Stimulated activated CD8-positive, alpha-beta memory T cell treated with anti-CD3 and anti-CD28 coated beads, Interleukin-4, amount 100 ng/mL, for 48 hours (primary cell): Measurements from ENCODE around the gene KRTCAP2.
"Not testable (repeated sequence)": the region's sequence is repeated elsewhere in the genome, so short reads cannot be mapped to it uniquely, and the experiment has no call there.

ENCODE experiments used
- DNase-seq: peaks from one replicate; pipeline ENCODE4 v3.0.0-alpha.2; 2020

Gene KRTCAP2

DNA sequence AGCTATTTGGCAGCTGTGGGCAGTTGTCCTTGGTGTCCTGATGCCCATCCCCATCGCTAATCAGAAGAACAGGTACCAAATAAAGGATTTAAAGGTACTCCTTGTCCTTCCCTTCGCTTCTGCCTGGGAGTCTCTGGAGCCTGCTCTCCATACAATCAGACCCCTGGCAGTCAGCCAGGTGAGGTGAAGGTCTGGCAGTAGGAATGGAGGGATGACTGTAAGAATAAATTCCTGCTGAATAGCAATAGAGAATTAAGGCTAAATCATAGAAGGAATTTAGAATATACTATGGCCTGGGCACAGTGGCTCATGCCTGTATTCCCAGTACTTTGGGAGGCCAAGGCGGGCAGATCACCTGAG lies 25.4 kb upstream of the KRTCAP2 start:
- DNase-seq, result no peak

- DNase-seq, result no peak
These were observed 24.9 kb upstream of the KRTCAP2 start for GRCh38 chr1:155197901-155198546.

DNA sequence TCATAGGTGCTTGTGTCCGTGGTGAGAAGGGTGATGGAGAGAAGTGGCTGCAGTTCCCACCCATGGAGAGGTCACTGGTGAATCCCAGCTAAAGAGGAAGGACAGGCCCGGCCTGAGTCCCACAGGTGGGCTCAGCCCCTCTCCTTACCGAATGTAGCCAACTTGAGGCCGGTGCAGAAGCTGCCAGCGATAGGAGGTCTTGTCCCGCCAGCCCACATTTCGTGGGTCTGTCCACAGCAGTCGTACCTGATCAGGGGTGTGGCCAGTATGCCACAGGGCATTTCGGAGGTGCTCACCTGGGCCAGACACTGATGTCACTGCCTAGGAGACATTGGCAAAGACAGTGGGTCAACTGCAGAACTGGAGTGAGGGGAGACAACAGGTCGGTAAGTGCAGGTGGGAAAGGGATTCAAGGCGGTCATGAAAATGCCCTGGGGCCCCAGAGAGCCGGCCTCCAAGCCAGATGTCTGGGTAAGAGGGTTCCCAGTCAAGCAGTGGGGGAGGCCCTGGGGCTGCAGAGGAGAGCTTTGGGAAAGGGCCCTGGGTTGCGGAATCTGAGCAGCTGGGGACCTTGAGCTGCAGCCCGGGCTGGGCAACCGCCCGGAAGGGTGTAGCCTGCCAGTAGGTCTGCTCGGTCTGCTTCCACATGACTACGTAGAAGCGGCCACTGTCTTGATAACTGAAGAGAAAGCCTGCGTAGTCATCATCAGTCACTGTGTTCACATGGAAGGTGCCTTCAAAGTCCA lies 24.0 kb upstream of the KRTCAP2 start:
- DNase-seq, result no peak

GRCh38 chr1:155196103-155196892 lies 23.2 kb upstream of the KRTCAP2 start:
- DNase-seq, result no peak

GRCh38 chr1:155195201-155196102 lies 22.3 kb upstream of the KRTCAP2 start:
- no peak for DNase-seq

DNA sequence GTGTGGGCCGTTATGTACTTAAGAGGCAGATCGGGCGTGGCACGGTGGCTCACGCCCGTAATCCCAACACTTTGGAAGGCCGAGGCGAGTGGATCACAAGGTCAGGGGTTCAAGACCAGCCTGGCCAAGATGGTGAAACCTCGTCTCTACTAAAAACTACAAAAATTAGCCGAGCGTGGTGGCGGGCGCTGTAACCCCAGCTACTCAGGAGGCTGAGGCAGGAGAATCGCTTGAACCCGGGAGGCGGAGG lies 20.8 kb upstream of the KRTCAP2 start:
- not testable (repeated sequence) for DNase-seq

DNA sequence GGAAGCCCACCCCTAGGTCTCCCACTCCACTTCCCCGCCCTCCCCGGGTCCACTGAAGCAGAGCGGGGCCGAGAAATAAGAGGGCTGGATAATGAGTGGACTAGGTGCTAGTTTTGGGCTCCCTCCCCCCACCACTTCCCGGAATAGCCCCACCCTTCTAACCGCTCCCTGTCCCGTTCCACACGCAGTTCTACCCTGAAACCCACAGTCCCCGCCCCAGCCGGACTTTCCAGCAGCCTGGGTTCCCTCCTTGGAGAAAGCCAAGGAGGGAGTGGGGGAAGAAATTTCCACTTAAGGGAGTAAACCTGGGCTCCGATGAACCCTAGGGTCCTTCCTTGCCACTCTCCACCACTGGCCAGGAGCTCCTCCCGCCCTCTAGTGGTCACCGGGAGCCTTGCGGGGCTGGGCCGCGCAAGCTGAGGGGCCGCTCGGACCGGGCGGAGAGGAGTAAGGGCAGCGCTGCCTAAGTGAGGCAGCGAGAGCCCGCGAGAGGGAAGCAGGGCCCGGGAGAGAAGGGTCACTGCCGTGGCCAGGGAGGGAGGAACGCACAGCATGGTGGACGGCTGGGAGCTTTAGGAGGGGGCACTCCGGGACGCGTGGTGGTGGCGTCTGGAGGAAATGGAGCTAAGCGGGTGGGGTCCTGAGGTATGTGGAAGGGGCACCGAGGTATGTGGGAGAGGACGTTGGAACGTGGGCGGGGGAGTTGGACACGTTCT lies 20.3 kb upstream of the KRTCAP2 start:
- peak; percentile 89 for DNase-seq

DNA sequence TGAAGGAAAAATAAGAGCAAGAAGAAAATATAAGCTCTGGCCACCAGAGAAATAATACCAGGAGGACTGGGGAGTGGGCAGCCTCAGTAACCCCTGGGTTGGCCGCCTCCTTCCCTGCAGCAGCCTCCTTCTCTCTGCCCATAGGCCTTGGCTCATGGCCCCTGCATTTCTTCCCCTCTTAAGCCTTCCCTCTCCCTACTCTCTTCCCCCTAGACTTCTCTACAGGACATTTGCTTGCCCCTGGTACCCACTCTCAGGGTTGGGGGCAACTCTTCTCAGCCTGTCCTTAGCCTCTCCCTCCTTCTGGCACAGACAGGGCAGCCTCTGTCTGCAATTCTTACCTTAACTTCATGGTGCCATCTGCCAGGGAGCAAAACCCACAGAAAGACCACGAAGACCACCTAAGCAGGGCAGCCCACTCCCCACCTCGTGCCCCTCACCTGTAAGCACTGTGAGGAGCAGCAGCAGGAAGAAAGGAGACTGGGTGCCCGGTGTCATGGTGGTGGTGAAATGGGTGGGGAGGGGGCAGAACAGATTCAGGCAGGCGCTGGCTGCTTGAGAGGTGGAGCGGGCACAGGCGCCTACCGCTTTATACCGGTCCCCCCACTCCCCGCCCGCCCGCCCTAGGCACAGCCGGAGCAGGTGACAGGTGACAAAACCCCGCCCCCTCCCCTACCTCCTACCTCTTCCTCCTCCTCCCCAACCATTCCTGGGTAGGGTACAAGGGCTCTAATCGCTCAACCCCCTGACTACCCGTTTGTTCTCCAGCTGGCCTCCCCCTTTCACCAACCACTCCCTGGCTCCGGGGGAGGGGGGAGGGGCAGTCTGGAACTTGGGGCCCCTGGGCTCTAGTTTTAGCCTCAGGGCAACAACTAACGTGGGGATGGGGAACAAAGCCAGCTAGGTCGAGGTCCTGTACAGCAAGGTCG lies 19.5 kb upstream of the KRTCAP2 start:
- no peak for DNase-seq

DNA sequence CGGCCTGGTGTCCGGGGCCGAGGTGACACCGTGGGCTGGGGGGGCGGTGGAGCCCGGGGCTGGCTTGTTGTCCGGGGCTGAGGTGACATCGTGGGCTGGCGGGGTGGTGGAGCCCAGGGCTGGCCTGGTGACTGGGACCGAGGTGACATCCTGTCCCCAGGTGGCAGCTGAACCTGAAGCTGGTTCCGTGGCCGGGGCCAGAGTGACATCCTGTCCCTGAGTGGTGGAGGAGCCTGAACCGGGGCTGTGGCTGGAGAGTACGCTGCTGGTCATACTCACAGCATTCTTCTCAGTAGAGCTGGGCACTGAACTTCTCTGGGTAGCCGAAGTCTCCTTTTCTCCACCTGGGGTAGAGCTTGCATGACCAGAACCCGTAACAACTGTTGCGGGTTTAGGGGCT lies 18.8 kb upstream of the KRTCAP2 start:
- DNase-seq, result no peak

- DNase-seq, result not testable (repeated sequence)
These were observed 16.8 kb upstream of the KRTCAP2 start for GRCh38 chr1:155189926-155190325.

GRCh38 chr1:155188268-155188667 lies 15.2 kb upstream of the KRTCAP2 start:
- DNase-seq, result no peak

DNA sequence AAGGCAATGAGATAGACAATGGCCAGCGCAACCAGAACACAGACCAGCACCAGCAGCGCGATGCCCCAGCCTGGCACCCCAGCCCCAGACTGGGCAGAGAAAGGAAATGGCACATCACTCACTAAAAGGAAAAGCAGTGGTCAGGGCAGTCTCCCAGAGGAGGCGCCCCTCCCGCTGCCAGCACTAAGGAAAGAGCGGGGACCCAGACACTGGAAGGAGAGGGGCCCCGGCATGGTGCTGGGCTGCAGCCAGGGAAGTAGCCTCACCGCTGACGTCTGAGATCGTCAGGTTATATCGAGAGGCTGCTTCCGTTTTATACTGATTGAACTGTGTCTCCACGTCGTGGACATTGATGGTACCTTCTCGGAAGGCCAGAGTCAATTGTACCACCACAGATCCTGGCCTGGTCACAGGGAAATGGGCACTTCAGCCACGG lies 14.4 kb upstream of the KRTCAP2 start:
- no peak for DNase-seq

GRCh38 chr1:155186794-155187455 lies 13.8 kb upstream of the KRTCAP2 start:
- DNase-seq, result no peak

DNA sequence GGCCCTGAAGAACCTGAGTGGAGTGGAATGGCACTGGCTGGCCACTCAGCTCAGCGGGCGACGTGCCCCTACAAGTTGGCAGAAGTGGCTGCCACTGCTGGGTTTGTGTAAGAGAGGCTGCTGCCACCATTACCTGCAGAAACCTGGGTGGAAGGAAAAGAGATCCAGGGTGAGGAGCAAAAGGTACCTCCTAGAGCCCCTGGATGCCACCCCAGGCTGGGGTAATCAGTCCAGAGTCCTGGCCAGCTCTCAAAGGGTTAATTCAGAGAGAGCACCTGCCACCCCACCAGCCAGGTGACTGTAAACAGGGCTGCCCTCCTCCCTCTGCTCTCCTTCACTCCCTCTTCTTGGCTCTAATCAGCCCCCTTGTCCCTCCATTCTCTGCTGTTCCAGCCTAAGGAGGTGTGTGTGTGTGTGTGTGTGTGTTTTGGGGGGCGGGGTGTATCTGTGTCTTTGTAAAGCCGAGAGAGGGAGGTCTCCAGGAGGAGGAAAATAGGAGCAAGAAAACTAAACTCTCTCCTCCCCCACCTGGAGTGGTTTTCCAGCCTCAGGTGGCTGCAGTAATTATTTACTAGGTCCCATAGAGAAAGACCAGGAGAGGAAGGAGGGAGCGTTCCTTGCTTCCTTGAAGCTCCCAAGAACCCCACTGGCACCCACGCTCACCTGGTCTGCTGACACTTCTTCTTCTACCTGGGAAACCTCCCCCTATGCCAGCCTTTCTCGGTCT lies 13.1 kb upstream of the KRTCAP2 start:
- DNase-seq, result no peak

DNA sequence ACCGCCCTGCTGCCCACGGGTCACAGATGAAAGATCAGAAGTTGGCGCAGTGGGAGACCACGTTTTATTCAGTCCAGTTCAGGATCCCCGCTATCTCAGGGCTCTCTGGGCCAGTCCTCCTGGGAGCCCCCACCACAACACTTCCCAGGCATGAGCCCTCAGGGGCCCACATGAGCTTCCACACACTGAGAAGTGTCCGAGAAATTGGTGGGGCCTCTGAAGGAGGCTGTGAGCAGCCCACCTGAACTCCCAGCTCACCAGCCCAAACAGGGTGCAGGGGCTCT lies 12.6 kb upstream of the KRTCAP2 start:
- DNase-seq, result no peak

- no peak for DNase-seq
These were observed 12.0 kb upstream of the KRTCAP2 start for GRCh38 chr1:155184835-155185782.

DNA sequence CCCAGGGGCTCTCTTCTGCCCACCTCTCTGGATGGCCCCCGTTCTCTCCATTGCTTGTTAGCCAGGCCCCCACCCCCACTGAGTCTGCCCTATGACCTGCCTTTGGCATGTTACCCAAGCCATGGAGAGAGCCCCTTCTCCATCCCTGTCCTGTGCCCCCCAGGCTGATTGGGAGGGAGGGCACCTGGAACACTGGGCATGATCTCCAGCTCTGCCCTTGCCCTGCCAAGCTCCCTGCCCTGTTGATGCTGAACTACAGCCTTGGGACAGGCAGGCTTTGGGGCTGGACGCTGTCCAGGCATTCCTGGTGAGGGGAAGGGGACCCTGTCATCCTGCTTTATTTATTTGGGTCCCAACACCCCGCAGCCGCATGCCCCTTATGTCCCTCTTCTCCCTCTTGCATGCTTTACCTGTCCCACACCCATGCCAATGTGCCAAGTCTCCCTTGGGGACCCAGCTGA lies 11.3 kb upstream of the KRTCAP2 start:
- DNase-seq, result no peak

DNA sequence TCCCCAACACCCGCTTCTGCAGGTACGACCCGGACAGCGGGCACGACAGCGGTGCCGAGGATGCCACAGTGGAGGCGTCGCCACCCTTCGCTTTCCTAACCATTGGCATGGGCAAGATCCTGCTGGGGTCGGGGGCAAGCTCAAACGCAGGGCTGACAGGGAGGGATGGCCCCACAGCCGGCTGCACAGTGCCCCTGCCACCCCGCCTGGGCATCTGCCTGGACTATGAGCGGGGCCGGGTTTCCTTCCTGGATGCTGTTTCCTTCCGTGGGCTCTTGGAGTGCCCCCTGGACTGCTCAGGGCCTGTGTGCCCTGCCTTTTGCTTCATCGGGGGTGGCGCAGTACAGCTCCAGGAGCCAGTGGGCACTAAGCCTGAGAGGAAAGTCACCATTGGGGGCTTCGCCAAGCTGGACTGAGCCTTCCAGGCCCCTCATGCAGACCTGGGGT lies 10.7 kb upstream of the KRTCAP2 start:
- no peak for DNase-seq

DNA sequence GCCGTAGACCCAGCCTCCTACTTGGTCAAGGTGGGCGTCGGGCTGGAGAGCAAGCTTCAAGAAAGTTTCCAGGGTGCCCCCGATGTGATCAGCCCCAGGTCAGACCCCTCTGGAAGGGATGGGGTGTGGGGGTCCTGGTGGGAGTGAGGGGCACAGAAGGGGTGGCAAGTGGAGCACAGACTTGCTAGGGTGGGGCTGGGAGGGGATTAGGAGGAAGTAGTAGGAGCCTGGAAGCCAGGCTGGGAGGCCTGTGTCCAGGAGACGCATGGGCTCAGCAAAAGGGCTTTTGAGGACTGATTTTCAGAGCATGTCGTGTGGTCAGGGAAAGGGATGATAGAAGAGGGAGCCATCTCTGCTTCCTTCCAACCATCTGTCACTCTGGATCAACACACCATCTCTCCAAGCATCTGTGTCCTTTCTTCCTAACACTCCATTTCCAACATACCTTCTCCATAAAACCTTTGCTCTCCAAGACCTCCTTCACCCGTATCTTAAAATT lies 9.0 kb upstream of the KRTCAP2 start:
- no peak for DNase-seq
